Measurements from ENCODE around the gene PCDHGC4.

Gene PCDHGC4

GRCh38 chr5:141490771-141491170 lies 5.9 kb downstream of the PCDHGC4 start:
- DNase-seq: no peak

DNA sequence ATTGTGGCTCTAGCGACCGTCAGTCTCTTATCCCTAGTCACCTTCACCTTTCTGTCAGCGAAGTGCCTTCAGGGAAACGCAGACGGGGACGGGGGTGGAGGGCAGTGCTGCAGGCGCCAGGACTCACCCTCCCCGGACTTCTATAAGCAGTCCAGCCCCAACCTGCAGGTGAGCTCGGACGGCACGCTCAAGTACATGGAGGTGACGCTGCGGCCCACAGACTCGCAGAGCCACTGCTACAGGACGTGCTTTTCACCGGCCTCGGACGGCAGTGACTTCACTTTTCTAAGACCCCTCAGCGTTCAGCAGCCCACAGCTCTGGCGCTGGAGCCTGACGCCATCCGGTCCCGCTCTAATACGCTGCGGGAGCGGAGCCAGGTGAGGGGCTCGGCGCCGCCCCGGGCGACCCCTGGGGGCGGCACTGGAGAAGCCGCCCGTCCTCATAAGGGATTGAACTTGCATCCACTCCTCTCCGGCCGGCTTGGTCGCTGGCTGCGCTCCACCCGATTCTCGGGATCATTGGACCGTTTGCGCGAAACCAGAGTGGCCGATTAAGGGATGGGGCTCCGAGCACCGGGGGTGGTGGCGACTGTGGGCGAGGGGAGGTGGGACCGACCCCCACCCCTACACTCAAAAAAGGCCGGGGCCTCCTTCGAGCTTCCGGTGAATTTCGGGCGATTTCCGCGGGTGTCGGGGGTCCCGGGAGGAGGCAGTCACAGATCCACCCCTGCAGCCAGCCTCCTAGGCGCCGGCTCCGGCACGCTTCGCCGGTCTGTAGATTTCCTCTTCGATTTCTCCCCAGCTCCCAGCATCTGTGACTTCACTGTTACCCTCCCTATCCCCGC lies 6.7 kb downstream of the PCDHGC4 start:
- DNase-seq: no peak

GRCh38 chr5:141492168-141492885 lies 7.5 kb downstream of the PCDHGC4 start:
- no peak for DNase-seq

- DNase-seq: no peak
Measured at GRCh38 chr5:141493500-141494422, 8.9 kb downstream of the PCDHGC4 start.

DNA sequence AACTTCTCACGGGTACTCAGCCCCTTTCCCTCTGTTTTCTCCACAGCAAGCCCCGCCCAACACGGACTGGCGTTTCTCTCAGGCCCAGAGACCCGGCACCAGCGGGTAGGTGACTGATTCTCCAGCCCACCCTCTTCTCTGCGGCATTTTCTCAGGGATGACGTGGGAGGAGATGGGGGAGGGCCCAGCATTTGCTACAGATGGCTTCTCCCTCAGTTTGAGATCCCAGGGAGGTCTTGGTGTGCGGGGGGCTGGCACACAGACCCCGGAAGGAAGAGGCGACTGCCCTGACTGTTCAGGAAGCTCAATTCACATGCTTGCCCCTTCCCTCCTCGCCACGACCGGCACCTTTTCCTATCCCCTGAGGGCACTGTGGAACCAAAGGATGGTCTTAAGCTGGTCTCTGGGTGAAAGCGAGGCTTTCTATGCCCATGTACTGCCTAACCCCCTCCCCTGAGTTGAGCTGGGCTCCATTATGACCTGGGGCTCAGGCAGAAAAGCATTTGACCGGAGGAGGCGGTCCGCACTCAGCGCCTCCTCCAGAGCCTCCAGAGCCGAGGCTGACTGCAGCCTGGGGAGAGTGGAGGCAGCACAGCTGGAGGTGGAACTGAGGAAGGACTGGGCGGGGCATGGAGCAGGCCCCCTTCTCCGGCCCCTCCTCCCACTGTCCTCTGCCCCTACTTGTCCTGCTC lies 10.1 kb downstream of the PCDHGC4 start:
- no peak for DNase-seq

DNA sequence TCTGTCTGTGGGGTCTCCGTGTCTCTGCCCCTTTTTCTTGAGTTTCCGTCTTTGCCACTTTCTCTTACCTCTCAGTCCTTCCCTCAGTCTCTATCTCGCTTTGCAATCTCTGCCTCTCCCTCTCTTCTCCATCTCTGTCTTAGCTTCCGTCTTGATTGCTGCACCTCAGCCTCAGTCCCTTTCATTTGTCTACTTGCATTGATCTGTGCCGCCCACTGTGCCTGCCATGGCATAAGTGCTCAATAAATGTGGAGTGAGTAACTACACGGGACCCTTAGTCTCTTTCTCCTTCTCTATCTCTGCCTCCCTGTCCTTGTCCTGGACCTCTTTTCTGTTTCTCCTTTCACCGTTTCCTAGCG lies 10.6 kb downstream of the PCDHGC4 start:
- DNase-seq: no peak

DNA sequence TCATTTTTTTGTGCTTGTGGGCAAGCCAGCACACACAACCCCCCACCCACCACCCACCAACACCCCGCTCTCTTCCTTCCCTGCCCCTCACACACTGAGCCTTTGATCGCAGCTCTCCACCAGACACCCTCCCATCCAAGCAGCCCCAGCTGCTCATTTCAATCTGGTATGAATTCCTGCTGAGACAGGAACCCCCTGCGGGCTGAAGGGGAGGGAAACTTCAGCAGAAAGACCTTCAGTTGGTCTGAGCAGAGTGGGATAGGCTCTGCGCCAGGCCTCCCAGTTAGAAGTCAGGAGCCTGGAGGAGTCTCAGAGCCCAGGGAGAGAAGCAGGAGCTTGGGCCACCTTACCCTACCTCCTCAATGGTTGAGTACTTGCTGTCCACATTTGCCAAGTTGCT lies 11.2 kb downstream of the PCDHGC4 start:
- no peak for DNase-seq

GRCh38 chr5:141501761-141502160 lies 16.9 kb downstream of the PCDHGC4 start:
- DNase-seq: no peak

DNA sequence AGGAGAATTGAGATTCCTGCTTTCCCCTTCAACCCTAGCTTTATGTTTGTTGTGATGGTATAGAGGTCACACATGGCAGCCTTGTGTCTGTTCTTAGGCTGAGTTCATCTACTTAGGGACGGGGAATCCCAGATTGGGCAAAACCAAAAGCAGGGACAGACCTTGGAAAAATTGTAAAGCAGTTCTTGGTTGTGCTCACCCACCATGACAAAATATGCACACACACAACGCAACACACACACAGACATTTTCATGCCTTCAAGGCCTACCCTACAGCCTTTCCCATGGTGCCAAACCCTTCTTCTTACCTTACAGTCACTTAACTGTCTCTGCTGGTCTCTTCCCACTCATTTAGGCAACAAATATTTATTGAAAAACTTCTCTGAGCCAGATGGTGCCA lies 18.9 kb downstream of the PCDHGC4 start:
- no peak for DNase-seq

DNA sequence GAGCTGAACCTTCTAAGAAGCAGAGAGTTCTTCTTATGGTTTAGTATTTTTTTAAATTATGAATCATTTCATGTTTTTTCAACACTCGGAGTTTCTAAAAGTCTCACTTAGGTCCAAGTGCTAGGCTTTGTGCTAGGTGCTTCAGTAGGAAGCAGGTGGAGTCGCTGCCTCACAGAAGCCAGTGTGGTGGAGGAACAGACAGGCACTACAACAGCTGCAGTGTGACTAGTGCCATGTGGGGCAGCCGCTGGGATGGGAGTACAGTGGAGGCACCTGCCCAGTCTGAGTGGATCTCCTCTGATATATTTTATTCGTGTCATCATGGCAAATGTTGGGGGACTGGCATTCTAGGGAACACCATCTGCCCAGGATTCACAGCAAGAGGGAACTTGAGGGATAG lies 19.4 kb downstream of the PCDHGC4 start:
- DNase-seq: no peak

GRCh38 chr5:141506381-141507155 lies 21.7 kb downstream of the PCDHGC4 start:
- DNase-seq: no peak

DNA sequence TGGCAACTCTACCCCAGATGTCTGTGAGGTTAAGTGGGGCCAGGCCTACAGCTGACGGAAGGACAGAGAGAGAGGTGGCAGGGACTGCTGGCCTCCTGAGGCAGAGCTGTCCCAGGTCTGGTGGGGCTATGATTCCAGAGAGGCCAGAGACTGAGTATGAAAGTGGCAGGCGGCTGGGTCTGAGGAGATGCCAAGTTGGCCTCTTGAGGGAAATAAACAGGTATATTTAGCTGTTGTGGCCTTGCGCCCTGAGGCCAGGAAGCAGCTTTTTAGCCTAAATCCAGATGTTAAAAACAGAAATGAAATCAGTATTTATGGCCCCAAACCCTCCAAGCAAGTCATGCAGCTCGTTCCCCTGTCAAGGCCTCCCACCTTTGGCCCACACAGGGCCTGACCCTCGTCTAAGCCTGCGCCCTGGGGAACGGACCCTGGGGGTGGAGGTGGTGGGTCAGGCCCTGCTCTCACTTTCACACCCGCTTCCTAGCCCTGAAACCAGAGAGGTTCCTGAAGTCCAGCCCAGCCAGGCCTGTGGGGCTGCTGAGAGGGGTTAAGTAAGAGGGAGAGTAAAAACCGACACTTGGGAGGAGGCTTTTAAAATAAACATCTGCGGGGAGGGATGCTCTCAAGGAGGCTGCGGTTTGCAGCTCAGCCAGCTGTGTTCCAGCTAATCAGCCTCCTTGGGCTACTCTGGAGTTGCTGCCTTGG lies 22.7 kb downstream of the PCDHGC4 start:
- no peak for DNase-seq

- DNase-seq: no peak
Measured at GRCh38 chr5:141508440-141508797, 23.6 kb downstream of the PCDHGC4 start.

DNA sequence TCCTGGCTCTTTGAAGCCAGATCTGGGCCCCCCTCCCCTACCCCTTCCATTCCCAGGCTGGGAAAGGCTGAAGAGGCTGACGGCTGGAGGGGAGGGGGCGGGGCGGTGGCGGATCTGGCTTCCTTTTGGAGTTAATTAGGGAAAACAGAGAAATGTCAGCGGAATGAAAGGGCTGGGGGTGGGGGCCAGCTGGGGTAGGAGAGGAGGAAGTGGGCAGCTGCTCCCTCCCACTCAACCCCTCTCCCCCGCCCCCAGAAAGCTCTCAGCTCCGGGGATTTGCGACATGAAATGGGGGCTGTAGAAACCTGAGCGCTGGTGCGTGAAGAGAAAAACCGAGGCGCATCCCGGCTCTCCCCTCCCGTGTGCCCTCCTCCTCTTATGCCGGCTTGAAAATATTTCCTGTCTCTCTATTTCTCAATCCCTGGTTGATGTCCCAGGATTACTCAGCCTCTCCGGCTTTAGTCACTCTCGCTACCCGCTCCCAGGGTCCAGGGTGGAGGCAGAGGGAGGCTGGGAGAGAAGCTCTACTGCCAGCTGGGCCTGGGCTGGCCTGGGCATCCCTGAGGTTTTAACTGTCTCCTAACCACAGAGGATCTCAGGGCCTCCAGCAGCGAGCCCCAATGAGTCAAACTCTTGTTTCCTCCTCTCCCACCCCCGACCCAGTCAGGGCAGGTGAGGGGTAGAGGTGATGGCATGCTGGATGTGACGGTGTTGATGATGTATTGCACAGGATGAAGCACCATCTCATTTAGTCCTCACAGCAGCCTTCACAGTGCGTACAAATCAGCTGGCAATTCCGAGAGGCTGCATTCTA lies 24.2 kb downstream of the PCDHGC4 start:
- DNase-seq: peak; percentile 78

- DNase-seq: no peak
Measured at GRCh38 chr5:141510160-141510559, 25.3 kb downstream of the PCDHGC4 start.

- DNase-seq: no peak
Measured at GRCh38 chr5:141510850-141511601, 26.2 kb downstream of the PCDHGC4 start.

- no peak for DNase-seq
Measured at GRCh38 chr5:141511771-141512325, 27.0 kb downstream of the PCDHGC4 start.

DNA sequence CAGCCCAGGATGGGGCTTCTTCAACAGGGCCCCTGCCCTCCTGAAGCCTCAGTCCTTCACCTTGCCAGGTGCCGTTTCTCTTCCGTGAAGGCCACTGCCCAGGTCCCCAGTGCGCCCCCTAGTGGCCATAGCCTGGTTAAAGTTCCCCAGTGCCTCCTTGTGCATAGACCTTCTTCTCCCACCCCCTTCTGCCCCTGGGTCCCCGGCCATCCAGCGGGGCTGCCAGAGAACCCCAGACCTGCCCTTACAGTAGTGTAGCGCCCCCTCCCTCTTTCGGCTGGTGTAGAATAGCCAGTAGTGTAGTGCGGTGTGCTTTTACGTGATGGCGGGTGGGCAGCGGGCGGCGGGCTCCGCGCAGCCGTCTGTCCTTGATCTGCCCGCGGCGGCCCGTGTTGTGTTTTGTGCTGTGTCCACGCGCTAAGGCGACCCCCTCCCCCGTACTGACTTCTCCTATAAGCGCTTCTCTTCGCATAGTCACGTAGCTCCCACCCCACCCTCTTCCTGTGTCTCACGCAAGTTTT lies 27.6 kb downstream of the PCDHGC4 start:
- DNase-seq: no peak

Data from GOT3 (cell line).